Peyer's patch (tissue), 4 donors: ENCODE data around the gene KCNMA1. TPM values are rescaled to one million over a fixed set of nuclear protein-coding genes. Genes with fewer than 3 reads are reported as not detected.

Source experiments
- DNase-seq, 3 donors: peaks; one replicate each; pipeline ENCODE4 v3.0.0-alpha.2; 2017 to 2019
- H3K27ac ChIP-seq, 4 donors: fragments of 200-600 bp; sonication (generic); one replicate each; pipeline ENCODE4 v1.5.1; 2016 to 2019
- H3K27me3 ChIP-seq, 2 donors: fragments of 200-600 bp; sonication (generic); one replicate each; pipeline ENCODE4 v1.5.1; 2019
- H3K36me3 ChIP-seq, 3 donors: fragments of 200-600 bp; sonication (generic); one replicate each; pipeline ENCODE4 v1.5.1; 2016 to 2019
- H3K4me1 ChIP-seq, 4 donors: fragments of 200-600 bp; sonication (generic); one replicate each; pipeline ENCODE4 v1.5.1; 2016 to 2019
- H3K4me3 ChIP-seq, 4 donors: fragments of 200-600 bp; sonication (generic); 1 replicate in 3 of 4; 2 replicates in 1 of 4; pipeline ENCODE4 v1.5.1; 2016 to 2019; ENCODE audit warnings: mild to moderate bottlenecking in 1 of 4
- H3K9me3 ChIP-seq, 4 donors: fragments of 200-600 bp; sonication (generic); one replicate each; pipeline ENCODE4 v1.5.1; 2016 to 2019; ENCODE audit warnings: mild to moderate bottlenecking in 1 of 4
- POLR2A ChIP-seq, 2 donors: fragments of 450-650 bp; IDR thresholded peaks; one replicate each; pipeline ENCODE4 v1.5.1; 2017; ENCODE audit warnings: antibody characterized with exemption in 2 of 2, mild to moderate bottlenecking in 2 of 2, moderate library complexity in 2 of 2
- total RNA-seq, 4 donors: library from RNA; depleted of rRNA; stranded (reverse); fragments of >200 nt; gene quantifications; one replicate each; pipeline ENCODE4 v1.1.0, GENCODE V29; 2016
- TF ChIP-seq, protein P1 (sequence below), 6 experiments: fragments of 450-650 bp in 4 of 6; fragments of 200-600 bp in 2 of 6; sonication (generic) in 1 of 6; IDR thresholded peaks; one replicate each; pipeline ENCODE4 v1.5.1; 2017 to 2019; ENCODE audit warnings: antibody characterized with exemption in 6 of 6, mild to moderate bottlenecking in 3 of 6, moderate library complexity in 1 of 6

KCNMA1 gene
- total RNA-seq, 4 donors from 2014 or later = 17.8 to 29.1 (median 23.9) TPM

- Histone ChIP-seq H3K9me3 (no peaks in the 10 kb centered on the region), H3K36me3 (no peaks in the 10 kb centered on the region), H3K27ac (no peak overlapping the region), H3K4me3 (no peak overlapping the region), H3K4me1 (no peaks in the 10 kb centered on the region), H3K27me3 (no peaks in the 10 kb centered on the region)
- TF ChIP-seq, protein P1, sequence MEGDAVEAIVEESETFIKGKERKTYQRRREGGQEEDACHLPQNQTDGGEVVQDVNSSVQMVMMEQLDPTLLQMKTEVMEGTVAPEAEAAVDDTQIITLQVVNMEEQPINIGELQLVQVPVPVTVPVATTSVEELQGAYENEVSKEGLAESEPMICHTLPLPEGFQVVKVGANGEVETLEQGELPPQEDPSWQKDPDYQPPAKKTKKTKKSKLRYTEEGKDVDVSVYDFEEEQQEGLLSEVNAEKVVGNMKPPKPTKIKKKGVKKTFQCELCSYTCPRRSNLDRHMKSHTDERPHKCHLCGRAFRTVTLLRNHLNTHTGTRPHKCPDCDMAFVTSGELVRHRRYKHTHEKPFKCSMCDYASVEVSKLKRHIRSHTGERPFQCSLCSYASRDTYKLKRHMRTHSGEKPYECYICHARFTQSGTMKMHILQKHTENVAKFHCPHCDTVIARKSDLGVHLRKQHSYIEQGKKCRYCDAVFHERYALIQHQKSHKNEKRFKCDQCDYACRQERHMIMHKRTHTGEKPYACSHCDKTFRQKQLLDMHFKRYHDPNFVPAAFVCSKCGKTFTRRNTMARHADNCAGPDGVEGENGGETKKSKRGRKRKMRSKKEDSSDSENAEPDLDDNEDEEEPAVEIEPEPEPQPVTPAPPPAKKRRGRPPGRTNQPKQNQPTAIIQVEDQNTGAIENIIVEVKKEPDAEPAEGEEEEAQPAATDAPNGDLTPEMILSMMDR (IDR thresholded peaks at IDR 0.05) = no peak
- TF ChIP-seq POLR2A (IDR thresholded peaks at IDR 0.05) = no peak
- no peak for DNase-seq
Observed at GRCh38 chr10:77321838-77322237, 315.8 kb downstream of the KCNMA1 start.

- Histone ChIP-seq H3K4me3 (no peak overlapping the region), H3K4me1 (no peaks in the 10 kb centered on the region), H3K27me3 (no peaks in the 10 kb centered on the region), H3K9me3 (no peaks in the 10 kb centered on the region), H3K27ac (peak overlapping the region in 1 of 4 donors; percentile 10), H3K36me3 (no peaks in the 10 kb centered on the region)
- no peak for DNase-seq
- TF ChIP-seq, protein P1 (IDR thresholded peaks at IDR 0.05) = no peak
- no peak for TF ChIP-seq POLR2A (IDR thresholded peaks at IDR 0.05)
Observed at GRCh38 chr10:77320971-77321471, 316.6 kb downstream of the KCNMA1 start.

- H3K9me3 ChIP-seq = no peaks in the 10 kb centered on the region
- H3K27ac ChIP-seq = no peak overlapping the region
- TF ChIP-seq POLR2A (IDR thresholded peaks at IDR 0.05) = no peak
- TF ChIP-seq, protein P1 (IDR thresholded peaks at IDR 0.05) = no peak
- no peak overlapping the region for H3K4me3 ChIP-seq
- H3K4me1 ChIP-seq = no peaks in the 10 kb centered on the region
- DNase-seq = no peak
- H3K27me3 ChIP-seq = no peaks in the 10 kb centered on the region
- H3K36me3 ChIP-seq = no peaks in the 10 kb centered on the region
Observed at GRCh38 chr10:77319557-77319956, 318.1 kb downstream of the KCNMA1 start.

GRCh38 chr10:77318739-77319138 is 318.9 kb downstream of the KCNMA1 start:
- H3K27me3 ChIP-seq = no peaks in the 10 kb centered on the region
- DNase-seq = no peak
- no peaks in the 10 kb centered on the region for H3K36me3 ChIP-seq
- H3K27ac ChIP-seq = no peak overlapping the region
- TF ChIP-seq POLR2A (IDR thresholded peaks at IDR 0.05) = no peak
- TF ChIP-seq, protein P1 (IDR thresholded peaks at IDR 0.05) = no peak
- H3K9me3 ChIP-seq = no peaks in the 10 kb centered on the region
- H3K4me3 ChIP-seq = no peak overlapping the region
- H3K4me1 ChIP-seq = no peaks in the 10 kb centered on the region

DNA sequence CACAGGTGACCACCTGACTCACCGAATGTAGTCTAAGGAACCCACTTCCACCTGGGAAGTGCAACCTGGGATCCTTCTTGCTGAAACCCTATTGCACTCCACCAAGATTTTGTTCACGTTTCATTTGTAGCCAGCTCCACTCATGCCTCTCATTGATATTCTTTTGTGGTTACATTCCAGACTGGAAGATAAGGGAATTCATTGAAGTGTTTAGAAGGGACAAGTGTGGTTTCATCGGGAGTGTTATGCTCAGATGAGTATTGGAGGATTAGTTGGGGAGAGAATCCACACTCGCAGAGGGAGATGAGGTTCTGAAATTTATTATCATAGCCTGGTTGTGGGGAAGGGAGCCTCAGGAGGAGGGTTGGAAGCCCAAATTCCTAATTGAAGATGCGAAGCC is 320.4 kb downstream of the KCNMA1 start:
- TF ChIP-seq, protein P1 (IDR thresholded peaks at IDR 0.05) = no peak
- no peak for TF ChIP-seq POLR2A (IDR thresholded peaks at IDR 0.05)
- no peak overlapping the region for H3K4me3 ChIP-seq
- H3K36me3 ChIP-seq = no peaks in the 10 kb centered on the region
- H3K27me3 ChIP-seq = no peaks in the 10 kb centered on the region
- no peaks in the 10 kb centered on the region for H3K4me1 ChIP-seq
- H3K27ac ChIP-seq = no peak overlapping the region
- no peaks in the 10 kb centered on the region for H3K9me3 ChIP-seq
- no peak for DNase-seq
